Measurements from ENCODE around the gene KCNV2. TPM values are rescaled to one million over a fixed set of nuclear protein-coding genes. Genes with fewer than 3 reads are reported as not detected.
A peak's percentile ranks its signal among the peaks of the same experiment; 100 is the strongest.

KCNV2 gene
- total RNA-seq, 1 donor from 2014 or later, result not detected

- Mint-ChIP-seq H3K27me3 (ENCODE audit: low read depth) (no peaks in the 10 kb centered on the region), H3K36me3 (no peaks in the 10 kb centered on the region), H3K4me3 (no peak overlapping the region), H3K4me1 (peaks cover 47% of the 10 kb centered on the region), H3K9me3 (no peaks in the 10 kb centered on the region), H3K27ac (peak overlapping the region; percentile 53)
- DNase-seq (ENCODE audit: low spot score in 2 of 2, unreplicated experiment in 2 of 2), result no peak
- no peak for TF ChIP-seq CTCF (IDR thresholded peaks at IDR 0.05; ENCODE audit: unreplicated experiment)
Observed at GRCh38 chr9:2725898-2726649, 8.8 kb downstream of the KCNV2 start.

GRCh38 chr9:2726650-2727340, 9.5 kb downstream of the KCNV2 start:
- no peaks in the 10 kb centered on the region for H3K27me3 Mint-ChIP-seq (ENCODE audit: low read depth)
- H3K27ac Mint-ChIP-seq, result peak overlapping the region; percentile 10
- peaks cover 45% of the 10 kb centered on the region for H3K4me1 Mint-ChIP-seq
- TF ChIP-seq CTCF (IDR thresholded peaks at IDR 0.05; ENCODE audit: unreplicated experiment), result no peak
- H3K36me3 Mint-ChIP-seq, result no peaks in the 10 kb centered on the region
- DNase-seq (ENCODE audit: low spot score in 2 of 2, unreplicated experiment in 2 of 2), result no peak
- no peak overlapping the region for H3K4me3 Mint-ChIP-seq
- no peaks in the 10 kb centered on the region for H3K9me3 Mint-ChIP-seq

- no peak for DNase-seq (ENCODE audit: low spot score in 2 of 2, unreplicated experiment in 2 of 2)
- no peak for TF ChIP-seq CTCF (IDR thresholded peaks at IDR 0.05; ENCODE audit: unreplicated experiment)
- Mint-ChIP-seq H3K9me3 (no peaks in the 10 kb centered on the region), H3K27ac (no peak overlapping the region), H3K36me3 (no peaks in the 10 kb centered on the region), H3K27me3 (ENCODE audit: low read depth) (no peaks in the 10 kb centered on the region), H3K4me1 (peaks cover 45% of the 10 kb centered on the region), H3K4me3 (no peak overlapping the region)
Observed at GRCh38 chr9:2727374-2727773, 10.1 kb downstream of the KCNV2 start.

GRCh38 chr9:2727966-2728613, 10.8 kb downstream of the KCNV2 start:
- Mint-ChIP-seq H3K4me3 (no peak overlapping the region), H3K36me3 (no peaks in the 10 kb centered on the region), H3K27ac (no peak overlapping the region), H3K4me1 (peaks cover 39% of the 10 kb centered on the region), H3K9me3 (no peaks in the 10 kb centered on the region), H3K27me3 (ENCODE audit: low read depth) (no peaks in the 10 kb centered on the region)
- DNase-seq (ENCODE audit: low spot score in 2 of 2, unreplicated experiment in 2 of 2), result no peak
- TF ChIP-seq CTCF (IDR thresholded peaks at IDR 0.05; ENCODE audit: unreplicated experiment), result no peak

- peaks cover 30% of the 10 kb centered on the region for H3K4me1 Mint-ChIP-seq
- no peaks in the 10 kb centered on the region for H3K27me3 Mint-ChIP-seq (ENCODE audit: low read depth)
- H3K27ac Mint-ChIP-seq, result no peak overlapping the region
- no peak for DNase-seq (ENCODE audit: low spot score in 2 of 2, unreplicated experiment in 2 of 2)
- TF ChIP-seq CTCF (IDR thresholded peaks at IDR 0.05; ENCODE audit: unreplicated experiment), result no peak
- no peaks in the 10 kb centered on the region for H3K9me3 Mint-ChIP-seq
- peaks cover 2% of the 10 kb centered on the region for H3K36me3 Mint-ChIP-seq
- H3K4me3 Mint-ChIP-seq, result no peak overlapping the region
Observed at GRCh38 chr9:2729003-2729402, 11.7 kb downstream of the KCNV2 start.

All from mesothelial cell of epicardium (in vitro differentiated cells).